HG03135 (cell line): ENCODE data around the gene COL24A1.

Experiments used
- ATAC-seq: cut with Tn5 transposase; IDR thresholded peaks from one replicate; pipeline ENCODE4 v1.9.1; 2021; ENCODE audit warnings: mild to moderate bottlenecking, moderate library complexity; ENCODE audit not compliant: unreplicated experiment

The COL24A1 gene

DNA sequence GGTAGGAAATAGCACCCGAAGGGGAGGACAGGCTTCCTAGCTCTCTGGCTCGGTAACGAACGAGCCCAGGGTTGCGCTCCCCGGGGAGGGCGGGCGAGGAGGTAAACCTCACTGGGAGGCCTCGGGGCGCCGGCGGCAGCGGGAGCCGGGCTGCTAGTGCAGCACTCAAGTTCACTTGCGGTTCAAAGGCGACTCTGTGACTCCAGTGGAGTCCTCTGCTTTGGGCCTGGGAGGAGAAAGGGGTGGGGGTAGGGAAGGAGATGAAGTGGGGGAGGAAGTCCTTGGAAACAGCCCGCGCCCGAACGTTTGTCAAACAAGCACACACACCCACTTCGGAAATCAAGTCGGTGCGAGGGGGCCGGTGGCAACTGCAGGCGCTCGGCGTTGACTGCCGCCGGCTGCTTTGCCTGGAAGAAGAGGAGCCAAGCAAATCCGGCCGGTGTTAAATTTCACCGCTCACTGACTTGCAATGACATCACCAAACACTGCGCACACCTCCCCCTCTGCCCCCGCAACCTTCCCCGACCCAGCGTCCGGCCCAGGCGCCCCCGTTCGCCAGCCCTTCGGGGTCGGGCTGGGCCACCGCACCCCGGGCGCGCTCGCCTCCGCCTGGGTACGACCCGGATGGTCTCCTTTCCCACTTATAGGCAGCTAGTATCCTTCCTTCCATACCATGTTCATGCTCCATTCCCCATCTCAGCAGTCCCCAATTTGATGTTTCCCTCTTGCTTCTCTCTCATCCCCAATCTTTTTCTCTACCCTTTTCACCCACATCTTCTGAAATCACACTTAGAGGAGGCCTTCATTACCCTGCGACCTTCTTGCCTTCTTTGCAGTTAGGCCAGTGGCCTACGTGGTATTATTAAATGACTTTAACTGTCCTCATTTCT is at the start of gene COL24A1:
COL24A1 (minus strand) TSS at position 207 of the 890 bp plus-strand sequence. CDS start 376 bp downstream, outside the sequence.
- ATAC-seq: no peak

DNA sequence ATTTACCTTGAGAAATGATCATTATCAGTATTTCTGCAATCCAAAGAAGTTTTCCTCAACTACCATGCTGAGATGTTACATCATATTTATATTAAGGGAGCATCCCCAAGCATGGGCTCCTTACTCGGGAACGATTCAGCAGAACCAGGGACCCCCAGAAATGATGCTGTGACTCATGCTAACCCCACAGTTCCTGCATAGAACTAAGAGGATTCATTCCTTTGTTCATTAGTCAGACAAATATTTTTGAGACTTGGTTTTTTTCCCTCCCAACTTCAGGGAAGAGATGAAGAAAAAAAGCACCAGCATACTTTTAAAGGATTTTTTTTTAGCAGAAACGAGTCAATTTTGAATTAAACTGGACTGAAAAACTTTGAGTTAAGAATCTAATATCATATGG is 49.2 kb upstream of the COL24A1 start:
- no peak for ATAC-seq

DNA sequence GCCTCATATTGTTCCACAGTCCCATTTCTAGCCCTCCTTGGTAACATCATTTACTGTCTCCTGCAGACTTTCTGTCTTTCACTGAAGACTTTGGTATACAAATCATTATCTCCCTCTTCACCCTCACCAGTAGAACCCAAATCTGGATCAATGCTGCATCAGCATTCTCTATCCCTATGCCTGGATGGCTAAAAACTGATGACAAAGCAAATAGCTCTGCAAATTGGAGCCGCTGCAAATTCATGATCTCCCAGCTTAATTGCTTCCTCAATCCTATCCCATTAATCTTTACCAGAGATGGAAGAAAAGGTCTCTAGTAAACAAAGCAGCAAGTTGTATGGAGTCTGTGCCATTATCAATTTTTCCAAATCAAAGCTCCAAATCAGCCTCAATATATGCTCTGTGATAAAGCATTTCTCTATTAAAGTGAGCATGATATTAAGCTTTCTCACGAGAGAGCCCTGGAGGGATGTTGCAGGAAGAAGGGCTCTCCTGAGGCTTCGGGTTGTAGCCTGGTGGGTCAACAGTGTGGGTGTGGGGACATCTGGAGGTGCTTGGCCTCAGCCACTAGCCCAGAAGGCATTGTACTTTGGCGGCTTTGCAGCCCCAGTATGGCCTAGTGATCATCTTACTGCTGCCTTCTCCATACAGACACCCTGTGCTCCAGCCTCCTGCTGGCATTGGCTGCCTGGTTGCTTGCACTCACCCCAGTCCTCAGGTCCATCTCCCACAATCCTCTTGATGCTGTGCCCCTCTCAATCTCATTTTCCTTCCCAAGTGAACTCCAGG is 46.2 kb upstream of the COL24A1 start:
- no peak for ATAC-seq

DNA sequence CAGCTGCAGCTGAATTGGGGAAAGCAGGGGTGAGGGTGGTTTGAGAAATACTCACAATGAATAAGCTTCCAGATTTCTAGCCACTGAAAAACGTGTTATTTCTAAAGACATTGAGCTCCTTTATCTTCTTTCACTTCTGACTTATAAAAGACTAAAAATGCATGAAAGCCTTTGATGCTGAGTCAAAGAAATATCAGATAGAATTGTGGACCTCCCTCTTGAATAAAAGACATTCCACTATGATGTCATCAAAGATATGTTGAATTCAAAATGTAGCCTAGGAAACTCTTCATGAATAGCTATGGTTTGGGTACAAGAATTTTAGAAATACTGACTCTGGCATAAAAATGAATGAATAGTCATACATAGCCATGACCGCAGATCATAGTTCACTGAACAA is 44.7 kb upstream of the COL24A1 start:
- no peak for ATAC-seq

DNA sequence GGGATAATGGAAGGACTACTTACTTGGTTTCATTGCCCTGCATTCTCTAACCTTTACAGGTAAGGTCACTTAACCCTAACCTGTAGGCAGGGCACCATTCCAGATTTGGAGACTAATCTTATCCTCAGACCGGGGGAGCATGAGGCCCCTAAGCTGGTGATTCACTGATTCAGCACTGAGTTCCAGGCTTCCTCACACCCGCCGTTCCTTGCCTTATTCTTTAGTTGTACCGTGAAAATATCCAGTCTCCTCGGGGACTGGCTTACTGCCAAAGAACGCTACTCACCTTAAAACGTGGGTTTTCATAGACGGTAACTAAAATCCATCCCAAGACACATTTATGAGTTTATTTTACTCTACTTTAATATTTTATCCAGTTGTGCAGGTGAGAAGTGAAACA is 44.3 kb upstream of the COL24A1 start:
- no peak for ATAC-seq

DNA sequence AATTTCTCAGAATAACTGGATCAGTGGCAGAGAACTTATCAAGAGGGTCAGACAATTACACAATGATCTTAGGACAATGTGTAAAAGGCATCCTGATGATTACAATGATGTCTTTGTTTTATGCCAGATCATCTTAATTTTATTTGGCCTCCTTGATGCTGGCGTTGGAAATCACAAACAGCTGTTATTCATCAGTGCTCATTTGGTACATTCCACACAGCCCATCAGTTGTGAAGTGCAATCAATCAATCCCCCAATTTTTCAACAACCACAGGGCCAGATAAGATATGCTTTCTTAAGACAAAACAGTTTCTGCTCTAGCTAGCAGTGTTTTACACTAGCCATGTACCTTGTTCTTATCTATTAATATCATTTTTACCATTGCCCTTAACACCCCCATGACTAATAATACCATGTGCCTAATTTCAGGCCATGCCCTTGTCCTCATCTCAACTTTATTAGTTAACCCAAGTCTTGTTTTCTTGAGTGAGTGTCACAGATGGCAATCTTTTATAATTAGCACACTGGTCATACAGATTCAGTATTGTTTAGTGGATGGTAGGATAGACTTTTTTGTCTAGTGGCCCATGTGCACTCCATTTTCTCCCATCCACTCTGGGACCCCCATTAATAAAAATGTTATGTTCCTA is 40.8 kb upstream of the COL24A1 start:
- no peak for ATAC-seq

DNA sequence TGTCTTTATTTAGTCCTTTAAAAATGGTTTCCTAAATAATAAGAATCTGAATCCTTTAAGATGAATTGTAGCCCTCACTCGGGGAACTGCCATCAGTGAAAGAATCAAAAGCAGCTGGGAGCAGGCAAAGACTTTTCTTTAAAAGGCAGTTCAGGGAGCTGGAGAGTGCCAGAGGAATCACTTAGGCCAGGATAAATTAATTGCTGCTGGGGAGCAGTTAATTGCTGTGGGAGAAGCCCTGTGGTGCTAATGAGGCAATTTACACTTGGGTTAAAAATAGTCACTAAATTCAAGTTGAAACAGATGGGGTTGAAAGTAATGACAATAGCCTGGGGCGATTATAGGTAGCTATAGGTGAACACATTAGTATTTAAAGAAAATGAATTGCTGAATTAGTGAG is 38.7 kb upstream of the COL24A1 start:
- ATAC-seq: no peak

DNA sequence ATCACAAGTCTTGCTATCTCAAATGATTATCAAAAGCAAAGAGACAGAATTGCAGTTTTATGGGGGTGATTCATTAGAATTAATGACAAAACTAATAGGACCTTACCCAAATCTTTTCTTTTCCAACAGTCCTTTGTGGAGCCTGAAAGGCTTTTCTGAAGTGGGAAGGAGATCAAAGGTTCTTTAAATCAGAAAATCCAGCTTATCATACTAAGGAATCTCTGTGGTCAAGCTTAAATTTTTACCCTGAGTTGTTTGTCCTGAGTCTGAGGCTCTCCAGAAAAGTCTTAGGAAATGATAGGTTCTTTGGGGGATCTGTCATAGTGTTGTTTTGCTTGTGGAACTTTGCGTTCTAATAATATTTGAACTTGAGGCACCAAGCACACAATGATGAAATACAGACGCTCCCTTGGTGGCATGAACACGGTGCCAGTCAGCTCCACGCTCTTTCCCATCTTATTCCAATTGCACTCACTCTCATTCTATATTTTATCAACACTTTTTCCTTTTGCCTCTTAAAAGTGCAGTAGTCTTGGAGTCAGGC is 38.0 kb upstream of the COL24A1 start:
- no peak for ATAC-seq

- ATAC-seq: no peak
These were observed 35.8 kb upstream of the COL24A1 start for GRCh38 chr1:86192417-86192816.

- no peak for ATAC-seq
These were observed 35.4 kb upstream of the COL24A1 start for GRCh38 chr1:86191958-86192357.

- no peak for ATAC-seq
These were observed 34.3 kb upstream of the COL24A1 start for GRCh38 chr1:86190873-86191272.

DNA sequence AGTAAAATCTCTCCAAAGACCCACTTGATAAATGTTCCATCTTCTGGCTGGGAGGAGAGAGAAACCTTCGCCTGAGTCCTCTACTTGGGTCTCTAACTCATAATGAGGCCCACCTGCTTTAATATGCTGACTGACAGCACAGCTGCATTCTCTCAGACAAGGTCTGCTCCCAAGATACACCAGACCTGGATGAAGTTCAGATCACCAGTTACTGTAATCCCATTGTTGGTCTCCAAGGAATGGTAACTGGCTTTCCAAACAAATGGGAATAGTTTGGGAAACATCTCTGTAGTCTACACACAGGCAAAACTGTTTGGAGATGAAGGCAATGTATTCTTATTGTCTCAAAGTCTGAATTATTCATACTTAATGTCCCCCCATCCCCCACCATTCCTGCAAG is 27.9 kb upstream of the COL24A1 start:
- no peak for ATAC-seq

- ATAC-seq: no peak
These were observed 27.2 kb upstream of the COL24A1 start for GRCh38 chr1:86183810-86184209.

DNA sequence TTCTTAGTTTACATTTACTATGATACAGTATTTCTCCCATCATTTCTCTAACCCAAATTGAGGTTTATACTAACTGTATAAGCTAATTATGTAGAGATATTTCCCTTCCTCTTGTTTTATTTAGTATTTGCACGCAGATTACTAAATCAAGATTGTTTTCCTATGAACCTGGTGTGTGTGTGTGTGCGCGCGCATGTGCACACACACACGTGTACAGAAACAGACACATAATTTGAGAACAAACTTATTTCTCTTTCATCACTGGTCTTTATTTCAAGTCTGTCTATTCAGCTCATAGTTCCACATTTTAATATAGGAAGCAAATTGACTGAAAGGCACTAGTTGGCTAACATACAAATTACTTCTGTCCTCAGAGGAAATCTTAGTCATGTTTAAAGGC is 19.7 kb upstream of the COL24A1 start:
- ATAC-seq: no peak

- no peak for ATAC-seq
These were observed 19.2 kb upstream of the COL24A1 start for GRCh38 chr1:86175756-86176155.

GRCh38 chr1:86169625-86170024 is 13.1 kb upstream of the COL24A1 start:
- no peak for ATAC-seq

DNA sequence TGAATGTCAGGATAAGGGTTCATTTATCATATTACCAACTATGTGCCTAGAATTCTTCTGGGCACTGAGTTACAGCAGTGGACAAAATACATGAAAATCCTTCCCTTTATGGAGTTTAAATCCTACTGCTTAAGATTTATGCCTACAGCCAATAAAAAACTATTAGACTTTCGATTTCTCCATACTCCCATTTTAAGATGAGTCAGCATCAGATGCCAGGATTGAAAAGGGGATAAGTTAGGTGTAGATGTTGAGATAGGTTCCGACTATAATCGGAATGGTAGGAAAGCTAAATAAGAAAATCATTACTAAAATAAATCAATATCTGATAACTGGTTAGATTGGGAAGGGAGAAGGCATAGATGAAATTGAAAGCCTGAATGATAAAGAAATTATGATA is 3.2 kb upstream of the COL24A1 start:
- ATAC-seq: no peak

GRCh38 chr1:86155807-86156565 is 586 bp downstream of the COL24A1 start:
- no peak for ATAC-seq

- ATAC-seq: no peak
These were observed 1.3 kb downstream of the COL24A1 start for GRCh38 chr1:86155051-86155806.

DNA sequence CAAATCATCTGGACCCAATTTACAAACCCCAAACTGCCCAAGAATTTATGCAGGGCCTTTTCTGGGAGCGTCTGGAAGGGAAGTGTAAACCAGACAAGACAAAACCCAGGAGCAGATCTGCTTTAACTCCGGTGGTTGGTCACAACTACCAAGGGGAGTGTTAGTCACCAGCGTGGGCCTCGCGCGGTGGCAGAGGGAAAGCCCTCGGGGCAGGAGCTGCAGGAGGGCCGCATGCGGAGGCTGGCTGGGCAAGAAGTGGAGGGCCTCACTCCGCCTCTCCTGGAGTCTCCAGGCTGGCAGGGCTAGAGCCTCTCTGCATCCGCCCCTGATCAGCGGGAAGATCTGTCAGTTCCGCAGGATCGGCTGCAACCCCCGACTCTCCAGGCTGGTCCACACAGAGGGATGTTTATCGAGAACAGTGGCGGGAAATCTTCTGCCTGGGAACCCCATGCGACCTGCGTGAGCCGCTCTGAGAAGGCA is 2.0 kb downstream of the COL24A1 start:
- ATAC-seq: no peak
